Keratinocyte (primary cell): Measurements from ENCODE around the gene CALM1. TPM values are rescaled to one million over a fixed set of nuclear protein-coding genes. Genes with fewer than 3 reads are reported as not detected.
A peak's percentile ranks its signal among the peaks of the same experiment; 100 is the strongest.

Source experiments
- DNase-seq: peaks from one replicate; pipeline ENCODE4 v3.0.0-alpha.2; 2011; ENCODE audit warnings: low read depth, missing footprints, low spot score
- FAIRE-seq: peaks from 2 replicates; lab custom pipeline; 2011; peaks lifted over from hg19 to GRCh38; lab: Jason Lieb, UNC
- H2AFZ ChIP-seq: 2 replicates; pipeline ENCODE4 v1.6.0; 2012; ENCODE audit warnings: low read length, control low read depth, inconsistent platforms; ENCODE audit not compliant: control insufficient read depth
- H3K27ac ChIP-seq: 2 replicates; pipeline ENCODE4 v1.5.1; 2011; ENCODE audit warnings: low read length; ENCODE audit not compliant: control insufficient read depth, insufficient read depth
- H3K27me3 ChIP-seq: 3 replicates; pipeline ENCODE4 v1.6.0; 2011; ENCODE audit warnings: low read length; ENCODE audit not compliant: control insufficient read depth, insufficient read depth; ENCODE audit errors: extremely low read depth
- H3K36me3 ChIP-seq, 2 experiments: 2 replicates in 1 of 2; 3 replicates in 1 of 2; pipeline ENCODE4 v1.5.1; 2011; ENCODE audit warnings: low read length in 2 of 2, mild to moderate bottlenecking in 1 of 2; ENCODE audit not compliant: control insufficient read depth in 2 of 2, insufficient read depth in 2 of 2; ENCODE audit errors: extremely low read depth in 1 of 2
- H3K4me1 ChIP-seq: 3 replicates; pipeline ENCODE4 v1.5.1; 2011; ENCODE audit warnings: low read length; ENCODE audit not compliant: control insufficient read depth, insufficient read depth; ENCODE audit errors: extremely low read depth
- H3K4me2 ChIP-seq: 3 replicates; pipeline ENCODE4 v1.6.0; 2011; ENCODE audit warnings: low read depth, low read length; ENCODE audit not compliant: control insufficient read depth, insufficient read depth; ENCODE audit errors: extremely low read depth
- H3K4me3 ChIP-seq, 3 experiments: fragments of 200-600 bp in 1 of 3; sonication (generic) in 1 of 3; 2 replicates in 2 of 3; 3 replicates in 1 of 3; pipeline ENCODE4 v1.5.1; 2011 to 2016; ENCODE audit warnings: low read length in 3 of 3, mild to moderate bottlenecking in 3 of 3, control low read depth in 2 of 3, inconsistent platforms in 1 of 3, low read depth in 1 of 3, mixed read lengths in 1 of 3, mixed run types in 1 of 3, moderate library complexity in 1 of 3; ENCODE audit not compliant: control insufficient read depth in 2 of 3, insufficient read depth in 2 of 3; ENCODE audit errors: extremely low read depth in 1 of 3
- H3K79me2 ChIP-seq: 2 replicates; pipeline ENCODE4 v1.6.0; 2012; ENCODE audit warnings: low read length; ENCODE audit not compliant: control insufficient read depth, insufficient read depth
- H3K9ac ChIP-seq: 3 replicates; pipeline ENCODE4 v1.6.0; 2011; ENCODE audit warnings: low read length; ENCODE audit not compliant: control insufficient read depth, insufficient read depth; ENCODE audit errors: extremely low read depth
- H3K9me1 ChIP-seq: 3 replicates; pipeline ENCODE4 v1.6.0; 2011; ENCODE audit warnings: low read length; ENCODE audit not compliant: control insufficient read depth, insufficient read depth; ENCODE audit errors: extremely low read depth
- H3K9me3 ChIP-seq: 2 replicates; pipeline ENCODE4 v1.5.1; 2012; ENCODE audit warnings: low read depth, low read length; ENCODE audit not compliant: control insufficient read depth
- H4K20me1 ChIP-seq: 3 replicates; pipeline ENCODE4 v1.6.0; 2011; ENCODE audit warnings: low read length; ENCODE audit not compliant: control insufficient read depth, insufficient read depth; ENCODE audit errors: extremely low read depth
- CTCF ChIP-seq, 3 experiments: IDR thresholded peaks in 1 of 3; conservative IDR thresholded peaks in 1 of 3; optimal IDR thresholded peaks in 1 of 3; 2 replicates in 2 of 3; 3 replicates in 1 of 3; pipeline versions ENCODE3 to v1.5.1; 2011; ENCODE audit warnings: low read length in 3 of 3, mild to moderate bottlenecking in 3 of 3, moderate library complexity in 2 of 3, control low read depth in 1 of 3, inconsistent platforms in 1 of 3; ENCODE audit not compliant: insufficient read depth in 2 of 3; ENCODE audit errors: extremely low read depth in 1 of 3
- EZH2 ChIP-seq: IDR thresholded peaks from one replicate; pipeline ENCODE4 v1.6.1; 2012; ENCODE audit warnings: inconsistent platforms, mild to moderate bottlenecking, low read length, moderate library complexity
- dilution Hi-C: fragments of 300-500 bp; cut with MboI; formaldehyde crosslinking; loops from one replicate; pipeline ENCODE4 v1.7.0; 2020; ENCODE audit warnings: low sequenced_read_pairs; ENCODE audit not compliant: extremely low pct_ligation_motif_present
- polyA plus RNA-seq, 5 experiments: library from polyadenylated mRNA; depleted of rRNA in 3 of 5; stranded (reverse) in 3 of 5; stranded (forward) in 1 of 5; unstranded in 1 of 5; fragments of >200 nt; gene quantifications; 1 replicate in 1 of 5; 2 replicates in 3 of 5; 3 replicates in 1 of 5; pipeline versions ENCODE4 v1.2.1 to v1.2.3, GENCODE V29; 2011 to 2012; ENCODE audit warnings: missing spikeins in 2 of 5, low read depth in 1 of 5, low replicate concordance in 1 of 5

Gene CALM1
- polyA plus RNA-seq, 1 donor (not counting 4 experiments of a cell fraction or from before 2014, with no cell fraction given) = 575 TPM

- Histone ChIP-seq H3K4me3 (peak overlapping the region; percentile 92 to 99 (median 92)), H3K27me3 (no peaks in the 10 kb centered on the region), H3K4me2 (peak overlapping the region; percentile 41), H3K27ac (peak overlapping the region; percentile 83), H3K9me1 (no peaks in the 10 kb centered on the region), H2AFZ (no peak overlapping the region), H3K36me3 (peaks cover 8 to 28% of the 10 kb centered on the region in 2 experiments), H4K20me1 (peaks cover 32% of the 10 kb centered on the region), H3K9ac (peak overlapping the region; percentile 87), H3K79me2 (peaks cover 48% of the 10 kb centered on the region), H3K4me1 (peaks cover 27% of the 10 kb centered on the region), H3K9me3 (no peaks in the 10 kb centered on the region)
- TF ChIP-seq CTCF (optimal IDR thresholded peaks at IDR 0.05 in 1 of 3, IDR thresholded peaks at IDR 0.05 in 1 of 3, conservative IDR thresholded peaks at IDR 0.05 in 1 of 3; ENCODE audit: extremely low read depth in 1 of 3, insufficient read depth in 2 of 3, low read length in 3 of 3) (peak in 1 of 3 experiments; percentile 6), EZH2 (no peak)
- dilution Hi-C loops = no loop called here
- no peak for DNase-seq
- no peak for FAIRE-seq
Measured at GRCh38 chr14:90397425-90398314, 841 bp downstream of the CALM1 start.

- peak overlapping the region; percentile 81 for H3K9ac ChIP-seq
- peaks cover 27% of the 10 kb centered on the region for H3K4me1 ChIP-seq
- peak; percentile 17 for FAIRE-seq
- H2AFZ ChIP-seq = no peak overlapping the region
- peaks cover 35% of the 10 kb centered on the region for H4K20me1 ChIP-seq
- H3K36me3 ChIP-seq = peaks cover 13 to 34% of the 10 kb centered on the region in 2 experiments
- dilution Hi-C loops = no loop called here
- peak overlapping the region; percentile 76 to 92 (median 87) for H3K4me3 ChIP-seq
- DNase-seq = no peak
- no peaks in the 10 kb centered on the region for H3K9me1 ChIP-seq
- H3K79me2 ChIP-seq = peaks cover 51% of the 10 kb centered on the region
- no peak for TF ChIP-seq EZH2
- TF ChIP-seq CTCF (optimal IDR thresholded peaks at IDR 0.05 in 1 of 3, IDR thresholded peaks at IDR 0.05 in 1 of 3, conservative IDR thresholded peaks at IDR 0.05 in 1 of 3; ENCODE audit: extremely low read depth in 1 of 3, insufficient read depth in 2 of 3, low read length in 3 of 3) = no peak
- no peaks in the 10 kb centered on the region for H3K27me3 ChIP-seq
- peak overlapping the region; percentile 97 for H3K4me2 ChIP-seq
- H3K27ac ChIP-seq = peak overlapping the region; percentile 66
- H3K9me3 ChIP-seq = no peaks in the 10 kb centered on the region
Measured at GRCh38 chr14:90398315-90398839, 1.5 kb downstream of the CALM1 start.
